NCI-H345 treated with DMSO at 0.1 percent for 48 hours (cell line): ENCODE measurements around the gene PRMT7.

Experiments
- DNase-seq: peaks from one replicate; lab custom pipeline; 2025; ENCODE audit not compliant: unreplicated experiment; lab: John Stamatoyannopoulos, UW

PRMT7 gene

DNA sequence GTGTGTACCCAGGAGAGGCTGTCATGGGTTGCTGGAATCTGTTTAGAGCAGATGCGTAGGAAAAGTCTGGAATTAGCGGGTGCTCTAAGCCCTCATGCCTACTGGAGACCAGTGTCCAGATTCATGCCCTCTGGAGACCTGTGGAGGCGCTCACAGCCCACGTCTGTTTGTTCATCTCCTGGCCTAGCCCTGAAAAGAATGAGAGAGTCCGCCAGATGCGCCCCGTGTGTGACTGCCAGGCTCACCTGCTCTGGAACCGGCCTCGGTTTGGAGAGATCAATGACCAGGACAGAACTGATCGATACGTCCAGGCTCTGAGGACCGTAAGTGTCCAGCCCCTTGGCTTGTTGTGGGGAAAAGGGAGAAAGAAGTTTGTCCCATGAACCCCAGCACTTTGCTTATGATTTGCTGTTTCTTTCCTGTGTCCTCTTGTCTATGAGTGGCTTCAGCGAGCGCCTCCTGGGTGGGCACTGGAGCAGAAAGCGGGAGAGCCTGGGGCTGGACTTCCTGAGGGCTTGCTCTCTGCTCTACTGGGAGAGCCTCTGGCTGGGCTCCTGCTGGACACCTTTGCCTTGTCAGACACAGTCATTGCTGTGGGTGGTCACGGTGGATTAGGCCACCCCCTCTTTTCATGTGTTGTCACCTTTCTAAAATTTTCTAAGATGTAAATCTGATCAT is 35.3 kb downstream of the PRMT7 start:
- no peak for DNase-seq

DNA sequence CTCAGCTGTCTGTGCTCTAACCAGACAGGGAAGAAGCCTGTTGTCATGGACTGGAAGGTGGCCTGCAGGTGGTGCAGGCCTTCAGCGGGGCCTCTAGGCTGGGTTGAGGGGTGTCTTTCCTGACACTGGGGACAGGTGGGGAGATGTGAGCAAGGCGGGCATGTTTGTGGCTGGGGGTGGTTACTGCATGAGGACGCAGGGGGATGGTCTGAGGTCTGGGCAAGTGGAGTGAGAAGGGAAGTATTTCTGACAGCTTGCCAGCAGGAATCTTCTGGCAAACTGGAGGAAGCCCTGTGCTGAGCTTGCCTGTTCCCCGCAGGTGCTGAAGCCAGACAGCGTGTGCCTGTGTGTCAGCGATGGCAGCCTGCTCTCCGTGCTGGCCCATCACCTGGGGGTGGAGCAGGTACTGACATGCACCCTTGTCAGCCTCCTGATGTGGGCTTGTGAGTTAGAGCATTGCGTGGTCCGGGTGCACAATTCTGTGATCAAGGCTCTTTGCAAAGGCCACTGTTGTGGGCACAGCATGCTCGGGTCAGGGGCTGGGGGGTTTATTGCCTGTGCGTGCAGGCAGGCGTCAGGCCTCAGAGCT is 36.2 kb downstream of the PRMT7 start:
- no peak for DNase-seq

DNA sequence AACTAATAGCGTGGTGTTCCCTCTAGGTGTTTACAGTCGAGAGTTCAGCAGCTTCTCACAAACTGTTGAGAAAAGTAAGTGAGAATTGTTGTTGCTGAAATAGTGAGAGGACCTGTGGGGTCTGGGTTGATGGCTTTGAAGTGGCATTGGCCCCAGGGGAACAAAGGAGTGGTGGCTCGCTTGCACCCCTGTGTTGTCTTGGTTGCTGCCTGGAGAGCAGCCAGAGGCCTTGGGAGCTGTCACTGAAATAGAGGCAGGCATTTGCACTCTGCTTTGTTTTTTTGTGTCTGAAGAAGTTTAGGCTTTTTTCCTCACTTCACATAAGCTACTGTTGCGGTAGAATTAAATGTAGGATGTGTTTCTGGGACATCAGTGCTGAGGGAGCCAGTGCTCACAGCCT is 36.8 kb downstream of the PRMT7 start:
- DNase-seq, result no peak

GRCh38 chr16:68348639-68349445 is 38.0 kb downstream of the PRMT7 start:
- DNase-seq, result no peak

DNA sequence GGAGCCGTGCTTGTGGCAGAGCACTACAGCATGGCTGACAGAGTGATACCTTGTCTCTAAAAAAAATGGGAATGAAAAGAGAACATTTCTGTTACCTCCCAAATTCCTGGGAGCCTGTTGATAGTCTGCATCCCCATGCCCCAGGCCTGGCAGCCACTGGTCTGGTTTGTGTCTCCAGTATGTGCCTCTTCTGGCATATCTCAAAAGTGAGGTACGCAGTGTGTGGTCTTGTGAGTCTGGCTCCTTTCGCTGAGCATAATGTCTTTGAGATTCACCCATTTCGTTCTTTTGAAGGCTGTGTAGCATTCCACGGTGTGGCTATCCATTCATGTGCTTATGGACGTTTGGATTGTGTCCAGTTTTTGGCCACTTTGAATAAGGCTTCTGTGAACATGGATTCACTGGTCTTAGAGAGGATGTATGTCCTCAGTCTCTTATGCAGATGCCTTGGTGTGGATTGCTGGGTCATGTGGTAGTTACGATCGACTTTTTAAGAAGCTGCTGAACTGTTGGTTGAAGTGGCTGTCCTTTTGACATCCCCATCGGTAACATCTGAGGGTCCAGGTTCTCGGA is 39.1 kb downstream of the PRMT7 start:
- no peak for DNase-seq

DNA sequence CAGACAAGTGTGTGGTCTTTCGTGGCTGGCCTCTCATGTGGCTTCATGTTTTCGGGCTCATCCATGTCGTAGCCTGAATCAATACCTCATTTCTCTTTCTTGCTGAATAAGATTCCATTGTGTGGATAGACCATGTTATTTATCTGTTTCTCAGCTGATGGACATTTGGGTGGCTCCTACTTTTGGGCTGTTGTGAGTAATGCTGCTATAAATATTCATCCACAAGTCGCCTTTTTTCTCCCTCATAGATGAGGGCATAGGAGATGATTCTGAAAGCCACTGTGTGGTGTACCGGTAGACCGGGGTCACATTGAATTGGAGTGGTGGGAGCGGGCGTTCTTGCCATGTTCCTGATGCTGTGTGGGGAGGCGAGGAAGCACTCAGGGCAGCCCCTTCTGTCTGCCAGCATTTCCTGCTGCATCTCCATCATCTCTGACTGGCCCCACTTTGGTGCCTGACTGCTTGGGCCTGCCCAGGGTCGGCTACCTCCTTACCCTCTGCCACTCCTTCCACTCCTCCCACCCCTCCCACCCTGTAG is 40.1 kb downstream of the PRMT7 start:
- DNase-seq, result no peak

DNA sequence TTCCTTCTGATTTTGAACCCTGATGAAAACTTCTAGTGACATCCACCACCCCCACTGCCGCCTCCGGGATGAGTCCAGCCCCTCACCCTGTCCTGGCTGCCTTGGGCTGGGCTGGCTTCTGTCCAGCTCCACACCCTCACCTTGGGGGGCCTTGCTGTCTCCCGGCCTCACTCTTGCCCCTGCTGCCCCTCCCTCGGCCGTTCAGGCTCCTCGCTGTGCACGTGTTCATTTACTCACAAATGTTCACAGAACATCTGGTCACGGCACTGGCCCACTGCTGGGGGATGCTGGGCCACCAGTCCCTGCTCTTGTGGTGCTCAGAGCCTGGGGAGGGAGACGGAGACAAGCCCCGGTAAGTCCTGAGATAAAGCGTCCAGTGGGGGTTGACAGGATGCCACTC is 40.6 kb downstream of the PRMT7 start:
- DNase-seq, result no peak

DNA sequence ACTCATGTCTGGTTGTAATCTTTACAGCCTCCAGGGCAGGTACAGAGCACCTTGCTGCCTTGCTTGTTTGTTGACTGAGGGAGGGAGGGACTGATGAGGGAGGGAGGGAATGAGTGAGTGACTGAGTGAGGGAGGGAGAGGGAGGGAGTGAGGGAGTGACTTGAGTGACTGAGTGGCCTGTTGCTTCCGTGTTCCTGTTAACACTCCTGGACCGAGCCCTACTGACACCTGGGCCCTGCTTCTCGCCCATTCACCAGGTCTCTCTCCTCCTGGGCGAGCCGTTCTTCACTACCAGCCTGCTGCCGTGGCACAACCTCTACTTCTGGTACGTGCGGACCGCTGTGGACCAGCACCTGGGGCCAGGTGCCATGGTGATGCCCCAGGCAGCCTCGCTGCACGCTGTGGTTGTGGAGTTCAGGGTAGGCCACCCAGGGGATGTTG is 41.2 kb downstream of the PRMT7 start:
- no peak for DNase-seq

GRCh38 chr16:68353366-68353765 is 42.5 kb downstream of the PRMT7 start:
- no peak for DNase-seq

DNA sequence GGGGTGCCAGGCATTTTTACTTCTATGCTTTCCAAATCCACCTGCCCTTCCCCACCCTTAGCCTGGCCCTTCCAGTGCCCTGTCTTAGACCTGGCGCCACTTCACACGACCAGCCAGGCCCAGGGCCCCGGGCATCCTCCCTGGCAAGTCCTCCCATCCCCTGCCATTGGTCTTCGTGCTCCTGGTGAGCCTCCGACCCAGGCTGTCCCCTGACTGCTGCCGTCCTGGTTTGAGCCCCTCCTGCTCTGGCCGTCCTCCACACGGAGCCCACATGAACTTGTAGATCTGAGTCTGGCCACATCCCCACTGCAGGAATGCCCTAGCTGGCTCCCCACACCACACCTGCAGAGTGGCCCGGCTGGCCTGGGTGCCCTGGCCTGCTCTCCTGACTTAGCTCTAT is 44.0 kb downstream of the PRMT7 start:
- no peak for DNase-seq

DNA sequence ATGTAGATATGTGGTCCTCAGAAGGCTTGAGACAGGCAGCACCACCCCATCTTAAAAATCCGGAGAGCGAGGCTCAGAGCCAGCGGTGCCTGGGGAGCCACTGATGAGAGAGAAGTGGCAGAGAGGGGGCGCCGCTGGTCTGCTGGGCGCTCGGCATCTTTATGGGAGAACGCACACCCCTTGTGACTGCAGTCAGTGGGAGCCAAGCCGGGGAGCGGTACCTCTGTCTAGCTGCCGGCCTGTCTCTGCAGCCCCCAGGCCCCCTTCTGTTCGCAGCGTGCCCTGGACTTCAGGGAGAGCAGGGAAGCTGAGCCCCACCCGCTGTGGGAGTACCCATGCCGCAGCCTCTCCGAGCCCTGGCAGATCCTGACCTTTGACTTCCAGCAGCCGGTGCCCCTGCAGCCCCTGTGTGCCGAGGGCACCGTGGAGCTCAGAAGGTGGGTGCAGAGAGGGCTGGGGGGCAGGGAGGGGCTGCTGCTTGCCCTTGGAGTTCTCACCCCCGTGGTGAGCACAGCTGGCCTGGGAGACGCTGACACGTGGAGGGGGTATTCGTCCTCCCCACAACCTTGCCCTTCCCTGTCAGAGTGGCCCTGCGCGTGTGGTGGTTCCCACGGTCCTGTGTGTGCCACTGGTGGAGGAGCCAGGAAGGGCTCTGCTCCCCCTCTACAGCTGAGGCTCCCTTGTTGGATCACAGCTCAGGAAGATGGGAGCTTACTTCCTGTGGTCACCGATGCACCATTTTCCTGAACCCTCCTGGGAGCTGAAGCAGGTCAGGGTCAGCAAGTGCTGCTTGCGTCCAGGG is 44.8 kb downstream of the PRMT7 start:
- DNase-seq, result no peak

DNA sequence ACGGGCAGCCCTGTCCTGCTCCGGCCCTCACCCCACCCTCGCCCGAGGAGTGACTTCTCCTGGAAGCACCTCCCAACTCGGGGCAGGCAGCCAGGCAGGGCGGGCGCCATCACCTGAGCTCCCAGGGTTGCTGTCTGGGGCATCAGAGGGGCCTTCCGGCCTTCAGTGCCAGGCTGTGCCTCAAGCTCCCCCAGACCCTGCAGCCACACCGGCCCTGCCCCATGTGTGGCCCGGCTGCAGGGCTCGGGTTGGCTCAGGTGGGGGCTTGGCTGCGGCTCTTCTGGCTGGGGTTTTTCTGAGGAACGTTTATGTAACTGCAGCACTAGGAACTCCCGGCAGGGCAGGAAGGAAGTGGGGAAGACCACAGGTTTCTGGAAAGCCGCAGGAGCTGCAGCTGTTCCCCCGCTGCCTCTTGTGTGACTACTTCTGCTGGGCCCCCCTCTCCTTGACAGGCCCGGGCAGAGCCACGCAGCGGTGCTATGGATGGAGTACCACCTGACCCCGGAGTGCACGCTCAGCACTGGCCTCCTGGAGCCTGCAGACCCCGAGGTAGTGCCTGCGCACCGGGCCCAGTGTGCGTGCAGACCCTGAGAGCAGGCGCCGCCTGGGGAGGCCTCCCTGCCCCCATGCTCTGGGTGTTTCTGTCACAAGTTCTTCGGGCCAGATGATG is 45.6 kb downstream of the PRMT7 start:
- DNase-seq, result no peak

- DNase-seq, result no peak
These were observed 46.1 kb downstream of the PRMT7 start for GRCh38 chr16:68356919-68357286.

DNA sequence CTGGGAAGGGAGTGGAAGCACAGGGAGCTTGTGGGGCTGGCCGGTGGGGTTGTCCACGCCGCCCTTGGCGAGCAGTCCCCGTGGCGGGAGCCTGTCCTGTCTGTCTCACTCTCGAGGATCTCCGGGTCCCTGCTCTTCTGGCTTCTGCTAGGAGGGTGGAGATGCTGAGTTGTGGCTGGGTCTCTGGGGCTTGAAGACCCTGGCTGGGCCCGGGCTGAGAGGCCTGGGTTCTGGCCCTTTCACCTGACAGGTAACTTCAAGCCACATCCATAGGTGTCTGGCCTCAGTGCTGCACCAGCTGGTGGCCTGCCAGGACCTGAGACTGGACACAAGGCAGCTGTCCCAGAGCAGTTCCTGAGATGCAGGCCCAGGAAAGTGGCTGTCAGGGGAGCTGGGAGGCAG is 46.7 kb downstream of the PRMT7 start:
- DNase-seq, result no peak

GRCh38 chr16:68357923-68358322 is 47.1 kb downstream of the PRMT7 start:
- DNase-seq, result no peak

- DNase-seq, result no peak
These were observed 48.1 kb downstream of the PRMT7 start for GRCh38 chr16:68358951-68359350.

DNA sequence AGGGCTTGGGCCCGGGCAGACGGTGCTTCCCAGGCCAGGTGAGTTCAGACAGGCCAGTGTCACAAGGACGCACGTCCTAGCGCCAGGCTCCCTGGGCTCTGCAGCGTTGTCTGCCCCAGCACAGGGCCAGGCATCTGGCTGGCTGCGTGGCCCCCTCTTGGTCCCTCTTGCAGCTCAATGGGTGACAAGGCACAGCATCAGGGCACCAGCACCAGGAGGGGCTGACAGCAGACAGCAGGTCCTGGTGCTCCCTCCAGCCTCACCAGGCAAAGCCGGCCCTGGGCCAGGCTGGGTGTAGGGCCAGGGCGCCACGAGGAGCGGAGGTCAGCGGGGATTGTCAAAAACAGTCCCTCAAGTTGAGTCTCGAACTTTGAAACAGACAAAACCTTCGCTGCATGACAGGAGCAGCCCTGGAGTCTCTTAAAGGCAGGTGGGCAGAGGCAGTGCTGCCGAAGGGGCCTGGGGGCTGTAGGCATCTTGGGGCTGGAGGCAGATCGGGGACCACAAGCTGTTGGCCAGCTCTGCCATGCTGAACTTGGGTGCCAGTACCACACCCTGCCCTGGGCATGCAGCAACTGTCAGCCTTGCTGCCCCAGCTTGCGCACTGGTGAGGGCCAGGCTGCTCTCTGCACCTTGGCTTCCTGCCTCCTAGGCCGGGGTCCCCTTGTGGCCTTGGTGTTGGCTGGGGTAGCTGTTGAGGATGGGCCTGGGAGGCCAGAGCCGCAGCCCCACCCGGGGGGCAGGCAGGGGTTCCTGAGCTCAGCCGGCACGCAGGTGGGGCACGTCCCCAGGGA is 48.8 kb downstream of the PRMT7 start:
- DNase-seq, result no peak

GRCh38 chr16:68360547-68360946 is 49.7 kb downstream of the PRMT7 start:
- no peak for DNase-seq

DNA sequence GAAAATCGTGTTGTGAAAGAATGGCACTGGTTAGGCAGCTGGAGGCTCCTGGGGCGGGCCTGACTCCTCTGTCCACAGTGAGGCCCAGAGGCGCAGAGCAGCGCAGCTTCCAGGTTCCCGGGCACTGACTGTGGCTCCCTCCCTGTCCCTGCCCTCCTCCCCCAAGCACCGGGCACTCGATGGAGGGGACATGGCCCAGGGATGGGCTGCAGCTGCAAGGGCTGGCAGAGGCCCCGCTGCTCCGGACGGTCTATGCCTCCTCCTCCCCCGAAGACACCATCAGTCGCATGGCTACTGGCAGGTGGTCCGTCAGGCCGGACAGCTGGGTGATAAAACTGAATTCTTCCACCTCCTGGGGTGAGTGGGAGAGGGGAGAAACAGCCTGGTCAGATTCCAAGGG is 50.1 kb downstream of the PRMT7 start:
- DNase-seq, result no peak

DNA sequence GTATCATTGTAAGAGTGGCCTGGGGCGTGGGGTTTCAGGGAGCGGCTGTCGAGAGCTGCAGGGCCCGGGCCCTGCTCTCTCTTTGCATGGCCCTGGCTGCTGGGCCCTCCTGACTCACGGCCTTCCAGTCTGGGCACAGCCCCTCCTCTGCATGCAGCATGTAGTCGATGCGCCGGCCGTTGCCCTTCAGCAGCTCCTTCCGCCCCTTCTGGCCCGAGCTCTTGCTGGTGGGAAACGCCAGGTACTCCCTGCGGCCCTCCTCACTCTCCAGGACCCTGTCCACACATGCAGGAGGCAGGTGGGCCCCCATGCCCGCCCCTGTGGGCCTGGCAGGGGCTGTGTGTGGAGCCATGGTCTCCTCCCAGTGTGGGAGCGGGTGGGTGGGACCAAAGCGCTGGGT is 50.7 kb downstream of the PRMT7 start:
- no peak for DNase-seq
